MM.1S (cell line): ENCODE results near the gene TMCO4.

ENCODE experiments used
- EZH2 ChIP-seq: fragments of 300-600 bp; sonication (generic); optimal IDR thresholded peaks from 2 replicates; pipeline ENCODE3; 2017; ENCODE audit warnings: low read depth, mild to moderate bottlenecking, antibody characterized with exemption, low read length, mixed read lengths
- EZH2phosphoT487 ChIP-seq: fragments of 300-600 bp; sonication (generic); IDR thresholded peaks from 2 replicates; pipeline ENCODE4 v1.6.1; 2018; ENCODE audit warnings: antibody characterized with exemption, low read length
- TF ChIP-seq, protein P1 (sequence below): fragments of 300-600 bp; sonication (generic); IDR thresholded peaks from 2 replicates; pipeline ENCODE4 v1.5.1; 2016; ENCODE audit warnings: antibody characterized with exemption, low read length, mixed read lengths

GRCh38 chr1:19637606-19638005 is 162.1 kb downstream of the TMCO4 start:
- TF ChIP-seq, protein P1, sequence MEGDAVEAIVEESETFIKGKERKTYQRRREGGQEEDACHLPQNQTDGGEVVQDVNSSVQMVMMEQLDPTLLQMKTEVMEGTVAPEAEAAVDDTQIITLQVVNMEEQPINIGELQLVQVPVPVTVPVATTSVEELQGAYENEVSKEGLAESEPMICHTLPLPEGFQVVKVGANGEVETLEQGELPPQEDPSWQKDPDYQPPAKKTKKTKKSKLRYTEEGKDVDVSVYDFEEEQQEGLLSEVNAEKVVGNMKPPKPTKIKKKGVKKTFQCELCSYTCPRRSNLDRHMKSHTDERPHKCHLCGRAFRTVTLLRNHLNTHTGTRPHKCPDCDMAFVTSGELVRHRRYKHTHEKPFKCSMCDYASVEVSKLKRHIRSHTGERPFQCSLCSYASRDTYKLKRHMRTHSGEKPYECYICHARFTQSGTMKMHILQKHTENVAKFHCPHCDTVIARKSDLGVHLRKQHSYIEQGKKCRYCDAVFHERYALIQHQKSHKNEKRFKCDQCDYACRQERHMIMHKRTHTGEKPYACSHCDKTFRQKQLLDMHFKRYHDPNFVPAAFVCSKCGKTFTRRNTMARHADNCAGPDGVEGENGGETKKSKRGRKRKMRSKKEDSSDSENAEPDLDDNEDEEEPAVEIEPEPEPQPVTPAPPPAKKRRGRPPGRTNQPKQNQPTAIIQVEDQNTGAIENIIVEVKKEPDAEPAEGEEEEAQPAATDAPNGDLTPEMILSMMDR: no peak
- TF ChIP-seq EZH2 (no peak), EZH2phosphoT487 (no peak)
